HG02623 (cell line): ENCODE results near the gene ALPP.
"Not testable (repeated sequence)": the region's sequence is repeated elsewhere in the genome, so short reads cannot be mapped to it uniquely, and the experiment has no call there.

Experiments
- ATAC-seq: cut with Tn5 transposase; IDR thresholded peaks from one replicate; pipeline ENCODE4 v1.9.1; 2021; ENCODE audit warnings: moderate library complexity; ENCODE audit not compliant: unreplicated experiment

Gene ALPP

DNA sequence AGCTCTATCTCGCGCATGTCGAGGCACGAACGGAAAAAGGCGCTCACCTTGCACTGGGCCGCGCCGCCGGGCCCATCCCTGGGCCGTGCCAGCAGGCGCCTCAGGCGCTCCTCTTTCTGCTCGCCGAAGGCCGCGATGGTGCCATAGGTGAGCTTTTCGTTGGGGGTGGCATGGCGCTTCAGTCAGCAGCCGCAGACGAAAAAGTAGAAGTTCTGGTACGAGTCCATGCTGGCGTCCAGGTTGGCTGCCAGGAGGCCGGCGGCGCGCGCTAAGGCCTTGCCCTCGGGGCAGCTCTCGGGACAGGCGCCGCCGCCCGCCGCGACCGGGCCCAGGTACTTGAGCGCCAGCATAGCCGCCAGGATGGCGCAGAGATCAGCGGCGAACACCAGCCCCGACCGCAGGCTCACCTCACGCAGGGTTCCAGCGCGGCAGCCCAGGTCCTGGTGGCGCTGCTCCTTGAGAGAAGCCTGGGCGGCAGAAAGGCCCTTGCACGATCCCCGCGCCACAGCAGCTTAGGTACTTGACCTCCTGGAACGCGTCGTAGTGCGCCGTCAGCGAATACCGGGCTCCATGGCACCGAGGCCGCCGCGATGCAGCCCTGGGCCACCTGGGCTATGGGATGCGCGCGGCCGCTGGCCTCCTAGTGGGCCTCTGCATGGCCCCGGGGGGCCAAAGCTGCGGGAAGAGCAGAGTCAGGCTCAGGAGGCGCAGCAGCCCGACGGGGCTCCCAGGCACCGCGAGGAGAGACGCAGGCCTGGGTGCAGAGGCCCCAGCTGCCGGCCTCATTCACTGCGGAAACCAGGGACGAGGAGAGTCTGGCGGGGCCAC, 40.9 kb downstream of the ALPP start:
- no peak for ATAC-seq

DNA sequence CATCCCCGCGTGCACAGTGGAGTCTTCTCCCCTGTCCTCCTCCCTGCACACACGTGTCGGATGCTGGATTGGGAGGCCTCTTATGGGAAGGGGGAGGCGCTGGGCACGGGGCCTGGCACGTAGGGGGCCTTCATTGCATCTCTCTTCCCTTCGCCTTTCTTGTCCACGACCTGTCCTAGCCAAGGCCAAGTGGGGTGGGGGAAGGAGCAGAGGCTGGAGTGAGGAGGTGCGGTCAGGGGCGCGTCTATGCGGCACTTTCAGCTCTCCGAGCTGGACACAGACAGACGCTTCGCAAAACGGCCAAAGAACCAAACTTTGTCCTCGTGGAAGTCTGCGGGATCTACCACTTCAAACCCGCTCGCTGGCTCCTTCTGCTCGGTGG, 41.5 kb downstream of the ALPP start:
- no peak for ATAC-seq

DNA sequence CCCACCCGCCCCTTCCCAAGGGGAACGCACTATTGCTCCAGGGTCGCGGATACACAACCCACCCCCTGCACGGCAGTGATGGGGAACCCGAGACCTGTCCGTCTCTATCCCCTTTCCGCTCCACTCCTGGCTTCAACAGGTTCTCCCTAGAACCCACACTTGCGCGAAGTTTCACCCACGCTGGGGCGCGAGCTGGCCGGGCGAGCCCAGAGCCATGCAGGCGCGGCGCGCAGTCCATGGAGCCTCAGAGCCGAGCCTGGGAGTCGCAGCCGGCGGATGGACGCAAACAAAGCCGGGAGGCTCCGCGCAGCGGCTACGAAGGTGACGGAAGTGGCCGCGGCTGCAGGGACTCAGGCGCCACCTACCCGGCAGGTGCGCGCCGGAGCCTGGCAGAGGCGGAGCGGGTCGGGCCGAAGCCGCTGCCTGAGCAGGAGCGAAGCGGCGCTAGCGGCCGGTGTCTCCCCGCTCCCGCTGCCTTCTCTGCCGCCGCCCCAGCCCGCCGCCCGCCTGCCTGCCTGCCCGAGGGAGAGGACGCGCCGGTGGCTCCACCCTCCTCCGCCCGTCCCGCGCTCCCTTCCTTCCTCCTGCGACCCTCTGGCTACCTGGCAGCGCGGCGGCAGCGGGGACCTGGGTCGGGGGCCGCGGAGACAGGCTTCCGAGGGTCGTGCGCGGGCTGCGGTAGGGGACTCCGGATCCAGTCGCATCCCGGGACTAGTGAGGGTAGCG, 42.1 kb downstream of the ALPP start:
- ATAC-seq: no peak

DNA sequence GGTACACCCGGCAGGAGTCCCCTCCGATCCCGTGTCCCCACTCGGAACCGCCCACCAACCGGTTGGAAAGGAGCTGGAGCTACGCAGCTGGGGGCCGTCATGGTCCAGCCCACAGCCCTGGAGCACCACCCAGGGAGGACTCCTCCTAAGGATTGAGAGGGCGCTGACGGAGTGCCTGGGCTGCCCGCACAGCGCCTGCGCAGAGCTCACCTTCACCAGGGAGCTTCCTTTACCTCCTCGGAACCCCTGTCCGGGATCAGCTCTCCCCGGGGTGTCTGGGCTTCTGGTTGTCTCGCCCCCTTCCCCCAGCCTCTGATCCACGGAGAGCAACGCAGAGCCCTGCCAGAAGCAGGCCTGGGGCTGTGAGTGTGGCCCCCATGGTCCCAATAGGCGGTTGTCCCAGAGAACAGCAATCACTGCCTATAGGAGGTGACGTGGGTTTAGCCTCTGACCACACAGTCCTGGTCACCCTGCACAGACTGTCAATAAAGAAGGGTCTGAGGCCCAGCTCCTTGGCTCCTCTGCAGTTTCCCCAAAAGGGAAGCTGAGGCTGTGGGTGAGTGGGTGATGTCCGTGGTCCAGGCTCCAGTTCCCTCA, 42.7 kb downstream of the ALPP start:
- ATAC-seq: no peak

DNA sequence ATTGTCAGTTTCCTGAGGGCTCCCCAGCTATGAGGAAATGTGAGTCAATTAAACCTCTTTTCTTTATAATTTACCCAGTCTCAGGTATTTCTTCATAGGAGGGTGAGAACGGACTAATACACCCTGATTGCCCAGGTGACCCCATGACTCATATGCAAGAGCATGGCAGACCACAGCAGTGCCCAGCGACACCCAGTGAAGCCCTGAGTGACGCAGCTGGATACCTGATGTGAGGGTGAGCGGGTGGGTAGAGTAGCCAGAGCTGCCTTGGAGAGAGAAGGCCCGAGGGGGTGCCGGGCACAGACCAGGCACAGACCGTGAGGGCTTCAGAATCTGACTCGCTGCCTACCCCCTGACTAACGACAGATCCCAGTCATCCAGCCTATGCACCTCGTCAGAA, 43.5 kb downstream of the ALPP start:
- no peak for ATAC-seq

DNA sequence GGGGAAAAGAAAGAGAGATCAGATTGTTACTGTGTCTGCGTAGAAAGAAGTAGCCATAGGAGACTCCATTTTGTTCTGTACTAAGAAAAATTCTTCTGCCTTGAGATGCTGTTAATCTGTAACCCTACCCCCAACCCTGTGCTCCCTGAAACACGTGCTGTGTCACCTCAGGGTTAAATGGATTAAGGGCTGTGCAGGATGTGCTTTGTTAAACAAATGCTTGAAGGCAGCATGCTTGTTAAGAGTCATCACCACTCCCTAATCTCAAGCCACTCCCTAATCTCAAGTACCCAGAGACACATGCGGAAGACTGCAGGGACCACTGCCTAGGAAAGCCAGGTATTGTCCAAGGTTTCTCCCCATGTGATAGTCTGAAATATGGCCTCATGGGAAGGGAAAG, 44.4 kb downstream of the ALPP start:
- not testable (repeated sequence) for ATAC-seq

DNA sequence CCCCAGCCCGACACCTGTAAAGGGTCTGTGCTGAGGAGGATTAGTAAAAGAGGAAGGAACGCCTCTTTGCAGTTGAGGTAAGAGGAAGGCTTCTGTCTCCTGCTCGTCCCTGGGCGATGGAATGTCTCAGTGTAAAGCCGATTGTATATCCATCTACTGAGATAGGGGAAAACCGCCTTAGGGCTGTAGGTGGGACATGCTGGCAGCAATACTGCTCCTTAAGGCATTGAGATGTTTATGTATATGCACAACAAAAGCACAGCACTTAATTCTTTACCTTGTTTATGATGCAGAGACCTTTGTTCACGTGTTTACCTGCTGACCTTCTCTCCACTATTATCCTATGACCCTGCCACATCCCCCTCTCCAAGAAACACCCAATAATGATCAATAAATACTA, 44.9 kb downstream of the ALPP start:
- not testable (repeated sequence) for ATAC-seq

DNA sequence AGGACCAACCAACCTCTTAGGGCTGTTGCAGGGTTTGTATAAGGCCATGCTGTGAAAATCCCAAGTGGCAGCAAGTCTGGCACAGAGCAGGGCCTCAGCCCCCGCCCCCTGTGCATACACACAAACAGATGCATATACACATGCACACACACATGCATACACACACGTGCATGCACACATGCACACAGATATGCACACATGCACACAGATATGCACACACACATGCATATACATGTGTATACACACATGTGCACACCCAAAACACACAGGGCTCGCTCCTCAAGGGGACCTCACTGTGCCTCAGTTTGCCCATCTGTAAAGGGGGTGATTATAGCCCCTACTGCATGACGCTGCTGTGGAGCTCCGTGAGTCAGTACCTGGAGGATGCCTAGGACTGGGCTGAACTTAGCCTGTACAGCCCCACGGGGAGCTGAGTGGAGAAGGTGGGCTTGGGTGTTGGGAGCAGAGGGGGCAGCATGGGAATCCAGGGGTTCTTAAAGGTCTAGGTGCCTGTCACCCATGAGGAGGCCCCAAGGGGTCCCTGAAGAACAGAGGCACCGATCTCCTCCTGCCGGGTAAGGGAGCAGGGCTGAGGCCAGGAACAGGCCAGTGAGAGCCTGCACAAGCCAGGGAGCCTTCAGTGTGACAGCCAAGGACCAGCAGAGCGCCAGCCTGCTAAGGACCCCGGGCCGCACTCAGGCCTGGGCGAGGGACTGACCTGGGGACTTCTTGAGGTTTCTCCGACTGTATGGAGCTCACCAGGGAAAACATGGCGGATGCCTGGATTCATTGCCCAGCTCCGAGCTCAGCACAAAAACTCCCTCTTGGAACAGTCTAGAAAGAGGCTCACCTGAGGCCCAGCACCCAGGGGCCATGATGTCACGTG, 53.4 kb downstream of the ALPP start:
- ATAC-seq: no peak
